Measurements from ENCODE around the gene PMF1. TPM values are rescaled to one million over a fixed set of nuclear protein-coding genes. Genes with fewer than 3 reads are reported as not detected.

The PMF1 gene
- total RNA-seq, 4 donors from 2014 or later = 73.3 to 119 (median 89.9) TPM

GRCh38 chr1:156241926-156242325 is 29.1 kb downstream of the PMF1 start, which contains the start of gene BGLAP:
Gene BGLAP (plus strand): TSS chr1:156242184. CDS start chr1:156242232, 48 bp downstream.
- in situ Hi-C loops (cut with MboI; ENCODE audit: low sequenced_read_pairs in 4 of 4) (no loop called here), intact Hi-C loops (cut with DNase I; ENCODE audit: low total_unique reads) (no loop called here)
- Histone ChIP-seq H3K27me3 (peaks cover 17 to 20% (median 20%) of the 10 kb centered on the region in 3 donors), H3K27ac (no peak within 1 kb of the TSS), H3K4me3 (no peak within 1 kb of the TSS), H3K4me1 (peaks cover 0 to 10% of the 10 kb centered on the region in 2 donors), H3K36me3 (peaks cover 0 to 40% of the 10 kb centered on the region in 2 donors), H3K9me3 (no peaks in the 10 kb centered on the region)
- DNase-seq (no peak), ATAC-seq (no peak)
- TF ChIP-seq, protein P1, sequence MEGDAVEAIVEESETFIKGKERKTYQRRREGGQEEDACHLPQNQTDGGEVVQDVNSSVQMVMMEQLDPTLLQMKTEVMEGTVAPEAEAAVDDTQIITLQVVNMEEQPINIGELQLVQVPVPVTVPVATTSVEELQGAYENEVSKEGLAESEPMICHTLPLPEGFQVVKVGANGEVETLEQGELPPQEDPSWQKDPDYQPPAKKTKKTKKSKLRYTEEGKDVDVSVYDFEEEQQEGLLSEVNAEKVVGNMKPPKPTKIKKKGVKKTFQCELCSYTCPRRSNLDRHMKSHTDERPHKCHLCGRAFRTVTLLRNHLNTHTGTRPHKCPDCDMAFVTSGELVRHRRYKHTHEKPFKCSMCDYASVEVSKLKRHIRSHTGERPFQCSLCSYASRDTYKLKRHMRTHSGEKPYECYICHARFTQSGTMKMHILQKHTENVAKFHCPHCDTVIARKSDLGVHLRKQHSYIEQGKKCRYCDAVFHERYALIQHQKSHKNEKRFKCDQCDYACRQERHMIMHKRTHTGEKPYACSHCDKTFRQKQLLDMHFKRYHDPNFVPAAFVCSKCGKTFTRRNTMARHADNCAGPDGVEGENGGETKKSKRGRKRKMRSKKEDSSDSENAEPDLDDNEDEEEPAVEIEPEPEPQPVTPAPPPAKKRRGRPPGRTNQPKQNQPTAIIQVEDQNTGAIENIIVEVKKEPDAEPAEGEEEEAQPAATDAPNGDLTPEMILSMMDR (IDR thresholded peaks at IDR 0.05 in 4 of 5, conservative IDR thresholded peaks at IDR 0.05 in 1 of 5) = no peak
- TF ChIP-seq POLR2A (IDR thresholded peaks at IDR 0.05) = no peak

GRCh38 chr1:156242738-156243137 is 29.9 kb downstream of the PMF1 start:
- TF ChIP-seq, protein P1 (IDR thresholded peaks at IDR 0.05 in 4 of 5, conservative IDR thresholded peaks at IDR 0.05 in 1 of 5) = no peak
- no peak for TF ChIP-seq POLR2A (IDR thresholded peaks at IDR 0.05)
- Histone ChIP-seq H3K36me3 (peaks cover 0 to 32% of the 10 kb centered on the region in 2 donors), H3K4me3 (no peak overlapping the region), H3K9me3 (no peaks in the 10 kb centered on the region), H3K4me1 (peaks cover 5 to 10% of the 10 kb centered on the region in 2 donors), H3K27me3 (peaks cover 17 to 20% (median 20%) of the 10 kb centered on the region in 3 donors), H3K27ac (no peak overlapping the region)
- DNase-seq = no peak
- in situ Hi-C loops (cut with MboI; ENCODE audit: low sequenced_read_pairs in 4 of 4) = no loop called here
- ATAC-seq = no peak
- intact Hi-C loops (cut with DNase I; ENCODE audit: low total_unique reads) = no loop called here

DNA sequence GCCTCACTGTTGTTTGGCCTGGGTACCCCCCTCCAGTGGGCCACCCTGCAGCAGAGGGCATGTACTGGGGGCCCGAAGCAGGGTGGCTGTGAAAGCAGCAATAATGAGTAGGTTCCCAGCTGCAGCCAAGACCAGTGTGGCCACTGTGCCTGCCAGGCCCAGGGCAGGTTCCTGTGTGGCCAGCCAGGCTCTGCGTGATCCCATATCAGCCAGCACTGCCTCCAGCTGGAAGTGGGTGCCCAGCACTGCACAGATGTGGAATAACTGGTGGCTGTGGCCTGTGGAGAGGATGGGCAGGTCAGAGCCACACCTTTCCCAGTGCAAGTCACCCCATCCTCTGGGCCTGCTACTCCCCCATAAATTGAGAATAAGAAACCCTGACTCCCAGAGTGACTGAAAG is 31.3 kb downstream of the PMF1 start:
- Histone ChIP-seq H3K9me3 (no peaks in the 10 kb centered on the region), H3K36me3 (peaks cover 0 to 21% of the 10 kb centered on the region in 2 donors), H3K4me3 (no peak overlapping the region), H3K27me3 (peaks cover 17 to 20% (median 20%) of the 10 kb centered on the region in 3 donors), H3K27ac (no peak overlapping the region), H3K4me1 (peaks cover 7 to 10% of the 10 kb centered on the region in 2 donors)
- DNase-seq (no peak), ATAC-seq (no peak)
- TF ChIP-seq POLR2A (IDR thresholded peaks at IDR 0.05) = no peak
- TF ChIP-seq, protein P1 (IDR thresholded peaks at IDR 0.05 in 4 of 5, conservative IDR thresholded peaks at IDR 0.05 in 1 of 5) = no peak
- intact Hi-C loops (cut with DNase I; ENCODE audit: low total_unique reads) = no loop called here
- in situ Hi-C loops (cut with MboI; ENCODE audit: low sequenced_read_pairs in 4 of 4) = no loop called here

- in situ Hi-C loops (cut with MboI; ENCODE audit: low sequenced_read_pairs in 4 of 4) = no loop called here
- no peak overlapping the region for H3K4me3 ChIP-seq
These were observed 31.9 kb downstream of the PMF1 start for GRCh38 chr1:156244712-156245111.

More at GRCh38 chr1:156244712-156245111, 31.9 kb downstream of the PMF1 start:
- Histone ChIP-seq H3K27me3 (peaks cover 17 to 20% (median 20%) of the 10 kb centered on the region in 3 donors), H3K4me1 (peaks cover 7 to 10% of the 10 kb centered on the region in 2 donors), H3K36me3 (peaks cover 0 to 21% of the 10 kb centered on the region in 2 donors), H3K9me3 (no peaks in the 10 kb centered on the region), H3K27ac (no peak overlapping the region)
- ATAC-seq (no peak), DNase-seq (no peak)
- TF ChIP-seq, protein P1 (IDR thresholded peaks at IDR 0.05 in 4 of 5, conservative IDR thresholded peaks at IDR 0.05 in 1 of 5) = no peak
- no peak for TF ChIP-seq POLR2A (IDR thresholded peaks at IDR 0.05)
- intact Hi-C loops (cut with DNase I; ENCODE audit: low total_unique reads) = no loop called here

All from gastrocnemius medialis (tissue), 4 donors.